ENCODE measurements around the gene MAT1A. TPM values are rescaled to one million over a fixed set of nuclear protein-coding genes. Genes with fewer than 3 reads are reported as not detected.
"Not testable (repeated sequence)": the region's sequence is repeated elsewhere in the genome, so short reads cannot be mapped to it uniquely, and the experiment has no call there.

MAT1A gene
- total RNA-seq, 1 donor from 2014 or later: not detected

- ATAC-seq; intact Hi-C loops (cut with DNase I); DNase-seq (ENCODE audit: low spot score): not testable (repeated sequence)
Observed at GRCh38 chr10:80247611-80248010, 41.8 kb downstream of the MAT1A start.

GRCh38 chr10:80244371-80244770 lies 45.1 kb downstream of the MAT1A start:
- ATAC-seq; DNase-seq (ENCODE audit: low spot score): not testable (repeated sequence)

GRCh38 chr10:80242341-80242740 lies 47.1 kb downstream of the MAT1A start:
- not testable (repeated sequence) for ATAC-seq

More at GRCh38 chr10:80244371-80244770, 45.1 kb downstream of the MAT1A start:
- intact Hi-C loops (cut with DNase I): not testable (repeated sequence)

GRCh38 chr10:80236457-80236856 lies 53.0 kb downstream of the MAT1A start:
- ATAC-seq; intact Hi-C loops (cut with DNase I); DNase-seq (ENCODE audit: low spot score): not testable (repeated sequence)

More at GRCh38 chr10:80242341-80242740, 47.1 kb downstream of the MAT1A start:
- intact Hi-C loops (cut with DNase I); DNase-seq (ENCODE audit: low spot score): not testable (repeated sequence)

- ATAC-seq; DNase-seq (ENCODE audit: low spot score); intact Hi-C loops (cut with DNase I): not testable (repeated sequence)
Observed at GRCh38 chr10:80234331-80235235, 54.9 kb downstream of the MAT1A start.

GRCh38 chr10:80233871-80234270 lies 55.6 kb downstream of the MAT1A start:
- intact Hi-C loops (cut with DNase I); ATAC-seq; DNase-seq (ENCODE audit: low spot score): not testable (repeated sequence)

- intact Hi-C loops (cut with DNase I): not testable (repeated sequence)
- ATAC-seq: peak; percentile 77
Observed at GRCh38 chr10:80226723-80227122, 62.7 kb downstream of the MAT1A start.

GRCh38 chr10:80223031-80223419 lies 66.4 kb downstream of the MAT1A start:
- DNase-seq (ENCODE audit: low spot score); ATAC-seq: not testable (repeated sequence)
- intact Hi-C loops (cut with DNase I): loop anchor here (5.0 kb wide), 1 partner anchor 76 kb away; no protein-coding TSS in a partner anchor

More at GRCh38 chr10:80226723-80227122, 62.7 kb downstream of the MAT1A start:
- DNase-seq (ENCODE audit: low spot score): not testable (repeated sequence)

Other genes starting within 250 kb of the MAT1A start
- gene TMEM254, start 211.0 kb downstream of the MAT1A start, total RNA-seq: 13.6 TPM
- gene PLAC9, start 156.9 kb downstream of the MAT1A start, total RNA-seq: 103 TPM
- gene ANXA11, start 84.1 kb downstream of the MAT1A start, total RNA-seq: 205 TPM
- gene DYDC1, start 67.1 kb upstream of the MAT1A start, total RNA-seq: not detected
- gene DYDC2, start 67.1 kb upstream of the MAT1A start, total RNA-seq: not detected
- 117 TPM for gene PRXL2A, start 118.9 kb upstream of the MAT1A start, total RNA-seq
- 103 TPM for gene TSPAN14, start 164.7 kb upstream of the MAT1A start, total RNA-seq
- gene SH2D4B, start 248.2 kb upstream of the MAT1A start, total RNA-seq: 0.18 TPM